Stimulated activated CD8-positive, alpha-beta memory T cell treated with anti-CD3 and anti-CD28 coated beads, Interleukin-2, amount 100 ng/mL, for 48 hours (primary cell): ENCODE results near the gene MFSD2A.
"Not testable (repeated sequence)": the region's sequence is repeated elsewhere in the genome, so short reads cannot be mapped to it uniquely, and the experiment has no call there.

Experiments
- DNase-seq, 2 donors: peaks; one replicate each; pipeline ENCODE4 v3.0.0-alpha.2; 2020; ENCODE audit warnings: low read depth in 2 of 2

The MFSD2A gene

DNA sequence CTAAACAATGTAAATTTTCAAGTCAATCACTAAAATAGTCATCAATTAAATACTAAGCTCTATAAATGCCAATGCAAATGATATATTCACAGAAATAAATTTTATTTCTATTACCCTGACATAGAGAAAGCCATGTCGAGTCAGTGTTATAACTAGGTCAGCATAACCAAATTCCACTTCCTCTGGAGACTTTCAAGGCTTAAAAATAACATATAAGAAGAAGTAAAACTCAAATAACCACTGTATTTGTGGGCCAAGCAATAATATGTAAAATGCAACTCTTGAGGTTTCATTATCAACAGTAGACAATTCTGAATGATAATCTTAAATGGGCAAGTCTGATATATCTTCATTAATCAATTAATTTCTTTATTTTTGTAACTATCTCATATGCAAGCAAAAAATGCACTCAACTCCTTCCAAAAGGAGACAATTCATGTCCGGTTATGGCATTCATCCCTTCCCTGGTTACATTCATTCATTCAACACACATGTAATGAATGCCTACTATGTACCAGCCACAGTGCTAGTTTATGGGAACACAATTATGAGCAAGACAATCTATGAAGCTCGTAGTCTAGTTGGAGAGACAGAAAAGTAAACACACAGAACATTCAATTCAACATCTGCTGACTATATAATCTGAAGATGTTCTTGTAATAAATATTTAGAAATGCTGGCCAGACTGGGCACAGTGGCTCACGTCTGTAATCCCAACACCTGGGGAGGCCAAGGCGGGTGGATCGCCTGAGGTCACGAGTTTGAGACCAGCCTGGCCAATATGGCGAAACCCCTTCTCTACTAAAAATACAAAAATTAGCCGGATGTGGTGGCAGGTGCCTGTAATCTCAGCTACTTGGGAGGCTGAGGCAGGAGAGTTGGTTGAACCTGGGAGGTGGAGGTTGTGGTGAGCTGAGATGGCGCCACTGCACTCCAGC, 48.5 kb downstream of the MFSD2A start:
- DNase-seq: no peak

DNA sequence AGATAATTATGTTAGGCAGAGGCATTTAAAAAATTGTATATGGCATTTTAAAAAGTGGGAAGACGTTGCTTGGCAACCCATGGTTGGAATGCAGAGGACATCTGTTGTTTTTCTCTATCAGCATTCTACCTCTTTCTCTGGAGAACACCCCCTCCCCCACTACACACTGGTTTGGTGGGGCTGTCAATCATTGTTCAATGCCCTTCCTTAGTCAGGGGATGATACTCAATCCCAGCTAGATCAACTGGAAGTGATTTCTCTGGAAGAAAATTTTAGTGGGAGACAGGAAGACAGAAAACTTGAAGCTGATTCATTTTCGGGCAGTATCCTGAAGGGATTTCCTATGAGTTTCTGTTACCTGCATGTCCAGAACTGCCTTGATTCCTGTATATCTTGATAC, 49.9 kb downstream of the MFSD2A start:
- no peak for DNase-seq

DNA sequence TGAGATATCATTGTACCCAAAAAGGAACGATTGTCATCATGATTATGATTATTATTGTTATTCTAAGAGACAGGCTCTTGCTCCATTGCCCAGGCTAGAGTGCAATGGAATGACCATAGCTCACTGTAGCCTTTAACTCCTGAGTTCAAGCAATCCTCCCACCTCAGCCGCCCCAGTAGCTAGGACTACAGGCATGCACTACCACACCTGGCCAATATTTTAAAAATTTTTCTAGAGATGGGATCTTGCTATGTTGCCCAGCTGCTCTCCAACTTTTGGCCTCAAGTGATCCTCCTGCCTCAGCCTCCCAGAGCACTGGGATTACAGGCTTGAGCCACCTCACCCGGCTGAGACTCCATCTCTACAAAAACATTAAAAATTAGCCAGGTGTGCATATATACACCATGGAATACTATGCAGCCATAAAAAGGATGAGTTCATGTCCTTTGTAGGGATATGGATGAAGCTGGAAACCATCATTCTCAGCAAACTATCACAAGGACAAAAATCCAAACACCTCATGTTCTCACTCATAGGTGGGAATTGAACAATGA, 52.6 kb downstream of the MFSD2A start:
- DNase-seq: not testable (repeated sequence)

DNA sequence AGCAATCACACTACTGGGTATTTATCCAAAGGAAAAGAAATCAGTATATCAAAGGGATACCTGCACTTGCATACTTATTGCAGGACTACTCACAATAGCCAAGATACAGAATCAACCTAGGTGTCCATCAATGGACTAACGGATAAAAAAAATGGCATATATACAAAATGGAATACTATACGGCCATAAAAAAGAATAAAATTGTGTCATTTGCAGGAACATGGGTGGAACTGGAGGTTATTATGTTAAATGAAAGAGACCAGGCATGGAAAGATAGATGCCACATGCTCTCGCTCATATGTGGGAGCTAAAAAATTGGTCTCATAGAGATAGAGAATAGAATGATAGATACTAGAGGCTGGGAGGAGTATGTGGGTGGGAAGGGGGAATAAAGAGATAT, 56.3 kb downstream of the MFSD2A start:
- no peak for DNase-seq

DNA sequence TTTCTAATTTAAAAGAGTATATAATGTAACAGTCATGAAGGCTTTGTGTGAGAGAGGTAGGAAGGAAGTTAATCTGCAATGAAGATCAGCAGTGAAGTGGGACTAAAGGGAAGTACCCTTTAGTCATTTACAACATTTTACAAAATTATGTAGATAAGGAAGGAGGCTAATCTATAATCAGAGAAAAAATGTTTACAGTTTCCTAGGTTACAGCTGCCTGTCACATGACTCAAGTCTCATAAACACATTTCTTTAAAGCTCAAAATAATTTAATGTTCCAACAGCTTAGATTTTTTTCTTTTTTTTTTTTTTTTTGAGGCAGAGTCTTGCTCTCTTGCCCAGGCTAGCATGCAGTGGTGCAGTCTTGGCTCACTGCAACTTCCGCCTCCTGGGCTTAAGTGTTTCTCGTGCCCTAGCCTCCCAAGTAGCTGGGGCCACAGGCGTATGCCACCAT, 59.3 kb downstream of the MFSD2A start:
- no peak for DNase-seq

DNA sequence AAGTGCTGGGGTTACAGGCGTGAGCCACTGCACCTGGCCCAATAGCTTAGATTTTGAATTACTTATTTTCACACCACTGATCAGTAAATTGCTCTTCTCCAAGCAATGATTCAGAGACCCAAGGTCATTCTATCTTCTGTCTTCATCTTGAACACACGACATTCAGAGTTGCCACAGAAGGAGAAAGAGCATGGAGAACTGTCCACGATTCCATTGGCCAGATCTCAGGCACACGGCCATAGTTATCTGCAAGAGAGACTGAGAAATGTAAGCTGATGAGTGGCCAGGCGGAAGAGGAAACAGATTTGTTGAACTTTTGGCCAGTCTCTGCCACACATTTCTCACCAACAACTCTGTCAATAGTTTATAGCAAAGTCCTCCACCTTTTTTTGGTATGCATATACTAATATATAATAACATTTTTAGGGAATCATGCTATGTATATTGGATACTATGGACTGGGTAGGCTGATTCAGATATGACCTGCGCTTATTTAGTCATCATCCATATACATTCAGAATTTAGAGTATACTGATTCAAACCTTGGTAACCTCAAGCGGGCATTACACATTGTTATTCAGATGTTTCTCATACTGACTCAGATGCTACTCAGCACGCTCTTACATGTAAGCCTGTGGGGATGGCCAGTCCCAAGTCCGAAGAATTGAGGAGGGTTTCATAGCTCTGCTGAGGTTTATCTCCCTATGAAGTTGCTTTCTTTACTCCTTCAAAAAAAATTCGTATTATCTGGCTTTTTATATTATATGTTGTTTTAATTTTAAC, 60.1 kb downstream of the MFSD2A start:
- DNase-seq: no peak

DNA sequence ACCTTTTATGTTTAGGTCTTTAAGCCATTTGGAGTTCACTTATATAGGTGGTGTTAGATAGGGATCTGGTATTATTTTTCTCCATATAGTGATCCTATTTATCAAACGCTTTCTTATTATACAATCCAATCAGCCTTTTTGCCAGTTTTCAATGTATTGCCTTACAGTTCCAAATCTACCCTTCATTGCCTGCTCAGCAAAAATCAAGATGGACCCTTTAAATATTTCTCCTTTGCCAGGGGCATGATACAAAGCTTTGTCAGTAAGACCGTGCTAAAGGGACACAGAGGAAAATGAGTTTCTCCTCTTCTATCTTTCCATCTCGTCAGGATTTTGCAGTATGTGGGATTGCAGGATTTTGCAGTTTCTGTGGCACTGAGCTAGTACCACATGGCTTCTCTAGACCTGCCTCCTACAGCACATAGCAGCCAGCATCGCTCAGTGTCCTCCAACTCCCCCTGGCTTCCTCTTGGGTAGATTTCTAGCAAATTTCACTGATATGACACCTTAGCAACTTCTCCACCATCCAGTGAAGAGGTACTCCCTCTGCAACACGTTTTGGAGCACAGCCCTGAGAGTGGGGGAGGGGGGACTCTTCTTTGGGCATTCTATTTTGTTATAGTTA, 63.1 kb downstream of the MFSD2A start:
- DNase-seq: no peak
